Stimulated activated CD4-positive, alpha-beta T cell treated with anti-CD3 and anti-CD28 coated beads, TNF-alpha, amount 100 ng/mL, for 24 hours (primary cell): ENCODE data around the gene LMCD1.

Experiments
- DNase-seq, 3 experiments: peaks; one replicate each; pipeline ENCODE4 v3.0.0-alpha.2; 2020; ENCODE audit warnings: low read depth in 3 of 3

Gene LMCD1

GRCh38 chr3:8484409-8485140, 17.0 kb upstream of the LMCD1 start:
- DNase-seq: no peak

GRCh38 chr3:8485141-8485870, 16.3 kb upstream of the LMCD1 start:
- DNase-seq: no peak

DNA sequence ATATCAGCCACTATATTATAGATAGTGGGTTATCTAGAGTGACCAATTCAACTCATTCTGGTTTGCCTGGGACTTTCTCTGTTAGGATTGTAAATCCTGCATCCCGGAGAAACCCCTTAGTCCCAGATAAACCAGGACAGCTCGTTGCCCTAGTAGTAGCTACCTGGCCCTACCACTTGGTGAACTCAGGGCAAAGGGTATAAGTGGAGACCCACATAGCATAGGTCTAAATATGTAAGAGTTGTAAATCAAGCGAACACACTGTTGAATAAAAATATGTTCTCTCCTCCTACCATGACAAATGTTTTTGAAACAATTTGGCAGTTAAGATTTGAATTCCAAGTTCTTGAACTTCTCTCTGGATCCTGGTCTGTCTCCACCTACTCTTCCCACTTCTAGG, 15.7 kb upstream of the LMCD1 start:
- DNase-seq: no peak

GRCh38 chr3:8486434-8486833, 15.2 kb upstream of the LMCD1 start:
- no peak for DNase-seq

DNA sequence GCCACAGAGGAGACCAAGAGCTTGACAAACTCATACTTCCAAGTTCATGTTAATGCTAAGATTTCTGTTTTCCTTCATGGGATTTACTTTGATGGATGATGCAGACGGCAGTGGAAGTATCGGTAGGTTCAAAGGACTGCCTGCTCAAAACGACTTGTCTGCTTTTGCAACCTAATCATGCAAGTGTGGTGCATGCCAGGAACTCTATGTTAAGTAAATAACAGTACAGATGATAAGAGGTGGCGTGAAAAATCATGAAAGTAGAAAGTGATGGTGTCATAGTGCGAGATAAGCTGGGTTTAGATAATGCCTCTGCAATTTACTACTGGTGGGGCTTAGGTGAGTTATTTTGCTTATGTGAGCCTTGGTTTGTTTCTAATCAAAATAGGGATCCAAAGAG, 14.7 kb upstream of the LMCD1 start:
- no peak for DNase-seq

DNA sequence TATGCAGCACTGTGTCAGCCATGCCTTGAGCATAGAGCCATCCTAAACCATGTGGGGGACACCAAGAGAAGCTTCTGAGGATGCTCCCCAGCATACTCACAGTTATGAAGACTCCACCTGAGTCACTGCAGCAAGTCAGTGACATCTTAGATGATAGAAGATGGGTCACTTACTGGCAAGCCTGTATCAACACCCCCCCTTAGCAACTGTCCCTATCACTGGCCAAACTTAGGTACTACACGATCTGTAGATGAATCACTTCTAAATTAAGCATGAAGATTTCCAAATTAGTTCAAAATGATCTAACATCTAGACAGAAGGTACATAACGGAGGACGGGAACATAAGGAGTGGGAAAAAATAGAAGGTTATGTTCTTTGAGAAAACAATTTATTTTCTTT, 13.2 kb upstream of the LMCD1 start:
- DNase-seq: no peak

- no peak for DNase-seq
Observed at GRCh38 chr3:8488877-8489276, 12.7 kb upstream of the LMCD1 start.

GRCh38 chr3:8489278-8489792, 12.3 kb upstream of the LMCD1 start:
- no peak for DNase-seq

- no peak for DNase-seq
Observed at GRCh38 chr3:8490079-8490552, 11.5 kb upstream of the LMCD1 start.

GRCh38 chr3:8491271-8492144, 10.1 kb upstream of the LMCD1 start:
- no peak for DNase-seq

GRCh38 chr3:8492744-8493511, 8.7 kb upstream of the LMCD1 start:
- no peak for DNase-seq

DNA sequence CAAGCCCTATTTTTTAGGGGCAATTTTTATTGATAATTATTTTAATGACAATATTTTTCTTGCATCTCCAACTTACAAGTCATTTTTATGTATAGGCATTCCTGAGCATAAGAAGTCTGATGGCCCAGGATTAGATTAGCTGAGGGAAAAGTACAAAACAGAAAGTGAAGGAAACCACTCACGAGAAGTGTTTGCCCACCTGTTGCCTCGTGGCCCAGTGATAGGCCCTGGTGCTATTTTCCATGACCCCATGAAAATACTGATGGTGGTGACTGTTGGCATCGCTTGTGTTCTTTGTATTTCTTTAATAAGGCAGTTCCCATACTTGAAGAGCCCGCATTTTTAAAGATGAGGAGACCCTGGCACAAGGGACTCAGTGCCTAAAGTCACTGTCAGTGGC, 7.9 kb upstream of the LMCD1 start:
- no peak for DNase-seq

- no peak for DNase-seq
Observed at GRCh38 chr3:8494327-8494726, 7.3 kb upstream of the LMCD1 start.

DNA sequence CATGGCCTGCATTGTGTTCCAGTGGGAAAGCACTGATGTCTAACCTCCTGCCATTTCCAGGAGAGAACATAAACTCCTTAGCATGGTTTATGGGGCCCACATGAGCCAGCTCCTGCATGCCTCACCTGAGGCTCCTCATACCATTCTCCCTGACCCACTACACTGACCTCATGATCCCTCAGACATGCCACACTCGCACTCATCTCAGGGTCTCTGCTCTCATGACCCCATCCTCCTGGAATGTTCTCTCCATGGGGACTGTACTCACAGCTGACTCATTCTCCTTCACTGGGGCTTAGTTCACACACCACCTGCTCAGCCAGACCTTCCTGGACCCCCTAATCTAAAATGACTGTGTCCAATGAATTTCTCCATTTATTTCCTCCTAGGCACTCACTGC, 4.0 kb upstream of the LMCD1 start:
- no peak for DNase-seq

DNA sequence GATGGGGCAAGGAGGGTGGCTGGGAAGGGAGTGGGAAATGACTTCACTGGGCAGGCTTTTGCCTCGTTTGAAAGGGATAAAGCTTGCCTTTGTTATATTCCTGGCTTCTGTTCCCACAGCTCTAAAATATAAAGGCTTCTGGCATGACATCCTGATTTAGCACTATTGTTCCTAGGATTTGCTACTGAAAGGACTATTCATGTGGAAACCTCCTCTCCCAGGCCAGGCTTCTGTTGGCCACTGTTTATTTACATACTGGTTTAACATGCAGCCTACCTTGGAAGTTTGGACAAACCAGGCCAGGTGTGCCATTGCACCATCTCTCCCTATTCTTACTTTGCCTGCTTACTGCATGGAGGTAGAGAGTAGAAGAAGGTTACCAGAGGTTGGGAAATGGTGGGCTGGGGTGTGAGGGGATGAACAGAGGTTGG, 2.4 kb upstream of the LMCD1 start:
- no peak for DNase-seq

- no peak for DNase-seq
Observed at GRCh38 chr3:8500319-8500988, 1.2 kb upstream of the LMCD1 start.

DNA sequence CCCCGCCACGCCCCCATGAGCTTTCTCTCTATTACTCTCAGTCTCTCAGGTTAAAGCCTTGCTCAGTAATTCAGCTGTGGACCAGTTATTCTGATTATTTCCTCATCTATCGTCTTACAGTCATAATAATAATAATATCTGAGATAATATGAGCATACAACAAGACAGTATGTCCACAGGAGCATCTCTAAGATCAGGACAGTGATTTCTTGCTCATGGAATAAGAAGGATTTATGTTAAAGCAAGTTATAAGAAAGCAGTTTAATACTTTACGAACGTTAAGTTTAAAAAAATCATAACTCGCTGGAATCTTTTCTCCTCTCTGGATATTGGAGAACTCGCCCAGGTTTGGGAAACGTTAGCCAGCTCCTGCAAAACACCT, 643 bp upstream of the LMCD1 start:
- DNase-seq: no peak

DNA sequence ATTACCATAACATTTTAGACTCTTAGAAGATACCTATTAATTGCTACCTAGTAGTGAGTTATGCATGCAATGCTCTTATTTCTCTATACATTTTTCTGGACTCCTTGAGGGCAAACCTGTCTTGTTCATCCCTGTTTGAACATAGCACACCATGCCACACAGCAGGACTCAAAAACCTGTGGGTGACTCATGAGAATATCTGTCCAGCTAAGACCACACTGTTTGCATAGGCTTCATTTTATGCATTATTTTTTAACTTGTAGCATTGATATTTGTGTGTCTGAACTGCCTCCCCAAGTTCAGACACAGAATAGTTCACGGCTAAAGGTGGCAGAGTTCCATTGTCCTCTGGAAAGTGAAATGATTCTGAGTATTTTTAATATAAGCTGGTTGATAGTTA, 1.8 kb downstream of the LMCD1 start:
- DNase-seq: no peak

DNA sequence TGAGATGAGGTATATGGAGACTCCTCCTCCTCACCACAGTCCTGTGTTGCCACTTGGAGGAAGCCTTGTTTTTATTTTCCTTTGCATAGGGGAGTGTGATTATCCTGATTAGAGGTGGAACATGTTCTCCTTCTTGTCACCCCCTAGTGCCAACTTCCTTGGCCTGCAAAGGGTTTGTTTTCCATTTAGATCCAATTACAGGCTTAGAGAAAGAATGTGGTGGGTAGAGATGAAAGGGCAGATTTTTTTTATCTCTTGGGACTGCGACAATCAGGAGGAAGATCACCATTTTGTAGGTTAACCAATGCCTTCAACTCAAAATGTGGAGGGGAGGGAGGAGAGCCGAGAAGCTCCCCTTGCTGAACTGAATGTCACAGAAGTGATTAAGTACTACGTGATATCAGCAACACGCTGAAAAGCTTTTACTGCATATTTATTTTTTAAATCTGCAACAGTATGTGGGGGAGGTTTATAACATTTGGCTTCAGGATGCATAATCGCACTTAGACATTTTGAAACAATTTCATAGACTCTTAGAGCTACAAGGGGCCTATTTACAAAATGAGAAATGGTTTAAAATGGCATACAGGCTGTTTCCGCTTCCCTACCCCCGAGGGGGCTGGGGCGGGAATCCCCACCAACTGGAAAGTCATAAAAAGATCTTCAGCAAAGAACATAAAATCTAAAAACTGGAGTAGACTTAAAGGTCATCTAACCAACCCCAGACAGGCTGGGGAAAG, 2.4 kb downstream of the LMCD1 start:
- peak in 1 of 3 experiments; percentile 30 for DNase-seq

GRCh38 chr3:8504611-8504973, 3.0 kb downstream of the LMCD1 start:
- no peak for DNase-seq
